GM19452 (cell line): ENCODE data around the gene SH2D3A.
A peak's percentile ranks its signal among the peaks of the same experiment; 100 is the strongest.

Experiments
- ATAC-seq: cut with Tn5 transposase; IDR thresholded peaks from one replicate; pipeline ENCODE4 v1.9.1; 2021; ENCODE audit not compliant: unreplicated experiment

SH2D3A gene

DNA sequence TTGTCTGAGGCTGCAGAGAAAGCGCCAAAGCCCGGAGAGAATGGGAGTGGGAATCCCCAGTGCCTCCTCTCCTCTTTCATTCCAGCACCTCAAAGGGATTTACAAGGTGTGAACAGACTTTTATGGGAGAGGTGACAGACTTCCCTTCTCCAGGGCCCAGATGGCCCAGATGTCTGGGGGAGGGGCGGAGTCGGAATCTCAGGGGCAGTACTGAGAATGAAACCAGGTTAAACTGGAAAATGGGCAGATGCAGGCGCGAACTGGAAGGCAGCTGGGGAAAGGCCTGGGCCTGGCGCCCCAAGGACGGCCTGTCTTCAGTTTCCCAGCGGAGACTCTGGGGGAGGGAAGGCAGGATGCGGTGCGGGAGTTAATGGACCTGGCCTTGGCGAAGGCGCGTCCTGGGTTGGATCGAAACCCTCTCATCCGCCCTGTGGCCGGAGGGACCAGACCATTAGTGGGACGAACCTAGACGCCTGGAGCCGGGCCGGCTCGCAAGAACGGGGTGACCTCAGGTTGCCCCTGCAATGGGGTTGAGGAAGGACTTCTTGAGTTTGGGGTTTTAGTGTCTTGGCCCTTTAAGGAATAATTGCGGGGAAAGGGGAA is 28.3 kb downstream of the SH2D3A start:
- no peak for ATAC-seq

DNA sequence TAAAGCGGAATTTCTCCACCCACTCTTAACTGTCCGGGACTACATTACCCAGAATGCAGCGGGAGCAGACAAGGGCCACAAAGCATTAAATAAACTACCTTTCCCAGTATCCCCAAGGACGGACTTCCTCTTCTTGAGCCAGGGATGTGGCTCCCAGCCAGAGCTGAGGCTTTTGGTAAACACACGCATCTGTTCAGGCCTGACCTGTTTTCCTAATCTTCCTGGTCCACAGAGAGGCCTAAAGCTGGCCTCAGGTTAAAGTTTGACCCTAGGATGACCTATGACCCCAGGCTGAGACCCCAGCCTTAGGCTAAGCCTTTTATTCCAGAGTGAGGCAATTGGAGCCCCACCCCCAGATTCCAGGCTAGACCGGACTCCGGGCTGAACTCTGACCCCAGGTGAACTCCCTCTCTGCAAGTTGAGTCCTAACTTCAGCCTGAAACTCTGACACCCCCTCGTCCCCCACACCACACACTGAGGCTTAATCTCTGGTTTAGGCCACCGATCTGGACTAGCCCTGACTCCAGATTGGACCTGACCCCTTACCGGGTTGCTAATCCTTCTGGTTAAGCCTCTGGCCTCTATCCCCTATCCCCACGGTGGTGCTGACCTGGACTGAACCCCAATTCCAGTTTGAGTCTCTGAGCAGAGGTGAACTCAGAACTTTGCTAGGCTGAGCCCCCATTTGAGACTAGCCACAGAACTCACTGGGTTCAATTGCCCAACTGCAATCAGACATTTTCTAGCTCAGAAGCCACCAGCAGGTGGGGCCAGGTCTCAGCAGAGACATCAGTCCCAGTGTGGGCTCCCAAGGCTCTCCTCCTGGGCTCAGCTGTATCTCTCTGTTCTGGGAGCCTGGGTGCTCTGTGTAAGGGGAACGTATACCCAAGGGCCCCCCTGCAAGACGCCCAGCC is 29.1 kb downstream of the SH2D3A start:
- no peak for ATAC-seq

DNA sequence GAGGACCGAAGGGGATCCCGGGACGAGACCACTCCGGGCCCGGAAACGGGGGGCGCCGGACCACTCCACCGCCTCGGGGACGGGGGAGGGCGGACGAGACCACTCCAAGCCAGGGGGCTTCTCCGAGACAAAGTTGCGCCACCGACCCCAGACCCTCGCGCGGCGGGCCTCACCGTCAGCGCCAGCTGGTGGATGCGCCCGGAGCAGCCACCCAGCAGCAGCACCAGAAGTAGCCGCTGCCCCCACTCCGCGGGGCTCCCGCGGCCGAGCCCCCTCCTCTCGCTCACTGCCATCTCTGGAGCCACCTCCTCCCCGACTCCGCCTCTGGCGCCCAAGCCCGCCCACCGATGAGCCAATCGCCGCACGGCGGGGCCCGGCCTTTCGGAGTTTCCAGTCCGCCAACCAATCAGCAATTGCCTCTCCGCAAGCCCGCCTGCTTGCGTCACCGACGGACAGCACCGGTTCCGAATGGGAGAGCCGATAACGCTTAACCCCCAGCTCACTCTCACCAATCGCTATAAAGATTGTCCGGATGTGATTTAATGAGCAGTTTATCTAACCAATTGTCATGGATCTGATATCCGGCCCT is 29.9 kb downstream of the SH2D3A start, which contains the start of gene GPR108:
TSS of gene GPR108 (minus strand) at position 297 of the 589 bp plus-strand sequence. CDS start at position 293, 4 bp downstream.
- peak; percentile 63 for ATAC-seq

DNA sequence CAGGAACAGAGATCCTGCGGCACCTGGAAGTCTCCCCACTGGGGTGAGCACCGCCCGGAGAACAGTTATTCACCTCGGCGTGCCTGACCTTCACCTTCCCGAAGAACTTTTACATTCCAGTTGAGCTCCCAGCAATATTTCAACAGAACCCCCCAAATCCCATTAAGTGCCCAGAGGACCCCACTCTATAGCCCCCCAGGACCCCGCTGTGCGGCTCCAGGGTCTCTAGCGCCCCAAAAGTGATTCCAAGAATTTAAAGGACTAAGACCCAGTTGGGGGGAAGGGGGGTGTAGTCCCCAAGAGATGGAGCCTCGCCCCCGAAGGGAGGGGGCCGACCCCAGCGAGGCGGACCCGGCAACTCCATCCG is 30.3 kb downstream of the SH2D3A start:
- no peak for ATAC-seq

DNA sequence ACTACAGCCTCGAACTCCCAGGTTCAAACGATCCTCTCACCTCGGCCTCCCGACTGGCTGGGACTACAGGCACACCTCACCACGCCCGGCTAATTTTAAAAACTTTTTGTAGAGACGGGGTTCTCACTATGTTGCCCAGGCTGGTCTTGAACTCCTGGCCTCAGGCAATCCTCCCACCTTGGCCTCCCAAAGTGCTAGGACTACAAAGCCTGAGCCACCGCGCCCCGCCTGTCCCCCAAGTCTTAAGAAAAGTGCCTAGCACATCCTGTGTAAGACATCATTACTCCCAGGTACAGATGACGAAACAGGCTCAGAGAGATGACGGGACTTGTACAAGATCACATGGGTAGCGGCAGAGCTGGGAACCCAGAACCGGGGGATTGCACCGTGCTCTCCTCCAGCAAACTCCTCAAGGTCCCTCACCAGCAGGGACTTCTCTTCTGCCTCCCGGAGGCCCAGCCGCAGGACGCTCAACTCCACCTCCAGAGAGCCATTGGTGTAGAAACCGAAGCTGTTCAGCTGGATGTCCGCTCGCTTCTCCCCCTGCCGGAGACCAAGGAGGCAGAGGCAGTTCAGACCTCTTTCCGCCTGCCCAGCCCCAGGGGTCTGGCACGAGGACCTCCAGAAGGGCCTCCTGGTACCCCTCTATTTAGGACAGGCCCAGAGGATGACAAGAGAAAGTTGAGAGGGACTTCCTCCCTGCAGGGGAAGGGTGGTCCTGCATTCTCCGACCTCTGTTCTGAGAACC is 30.9 kb downstream of the SH2D3A start:
- ATAC-seq = no peak

DNA sequence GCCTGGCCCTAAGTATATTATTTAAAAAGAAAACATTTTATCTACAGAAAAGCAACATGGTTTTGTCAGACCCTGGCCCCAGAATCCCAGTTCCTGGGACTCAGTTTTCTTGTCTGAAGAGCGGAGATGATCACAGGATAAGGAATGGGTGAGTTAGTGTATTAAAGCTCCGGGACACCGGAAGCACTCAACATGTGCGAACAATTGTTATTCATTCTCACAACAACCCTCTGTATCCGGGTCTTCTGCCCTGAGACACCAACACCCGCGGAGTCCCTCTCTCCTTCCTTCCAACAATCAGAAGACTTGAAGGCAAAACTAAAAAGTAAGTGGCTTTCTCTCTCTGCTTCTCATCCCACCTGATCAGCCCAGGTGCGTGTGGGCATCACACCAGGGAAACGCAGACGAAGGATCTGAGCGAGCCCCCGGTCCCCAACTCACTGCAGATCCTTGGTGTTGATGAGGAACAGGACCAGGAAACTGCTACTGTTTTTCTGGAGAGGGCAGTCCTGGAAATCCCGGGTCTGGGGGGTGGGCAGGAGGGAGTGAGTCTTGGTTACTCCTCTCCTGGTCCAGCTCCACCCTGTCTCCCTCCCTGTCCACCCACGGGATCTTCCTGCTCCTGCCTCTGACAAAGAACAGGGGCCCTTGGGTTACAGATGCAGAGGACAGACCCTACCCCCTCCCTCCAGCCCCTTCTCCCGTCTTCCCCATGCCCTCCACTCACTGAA is 31.9 kb downstream of the SH2D3A start:
- ATAC-seq = no peak

DNA sequence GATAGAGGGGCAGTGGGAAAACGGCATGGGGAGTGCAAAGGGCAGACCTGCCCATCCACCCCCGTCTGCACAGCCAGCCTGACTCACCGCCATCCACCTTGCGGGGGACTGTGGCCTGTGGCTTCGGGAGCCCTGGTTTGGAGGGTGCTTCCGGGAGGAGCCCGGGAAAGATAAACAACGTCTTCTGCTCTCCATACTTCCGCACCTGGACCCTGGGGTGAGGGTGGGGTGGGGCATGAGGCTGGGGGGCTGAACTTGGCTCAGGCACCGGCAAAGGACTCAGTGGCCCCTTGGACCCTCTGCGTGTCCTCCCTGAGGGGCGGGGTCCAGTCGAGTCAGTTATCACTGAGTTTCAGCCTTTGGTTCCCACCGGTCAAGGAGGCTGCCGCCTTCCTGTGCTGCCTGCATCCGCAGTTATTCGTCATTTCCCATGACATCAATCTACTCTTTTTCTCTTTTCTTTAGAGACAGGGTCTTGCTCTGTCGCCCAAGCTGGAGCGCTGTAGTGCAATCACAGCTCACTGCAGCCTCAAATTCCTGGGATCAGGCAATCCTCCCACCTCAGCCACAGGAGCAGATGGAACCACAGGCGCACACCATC is 33.0 kb downstream of the SH2D3A start:
- no peak for ATAC-seq

DNA sequence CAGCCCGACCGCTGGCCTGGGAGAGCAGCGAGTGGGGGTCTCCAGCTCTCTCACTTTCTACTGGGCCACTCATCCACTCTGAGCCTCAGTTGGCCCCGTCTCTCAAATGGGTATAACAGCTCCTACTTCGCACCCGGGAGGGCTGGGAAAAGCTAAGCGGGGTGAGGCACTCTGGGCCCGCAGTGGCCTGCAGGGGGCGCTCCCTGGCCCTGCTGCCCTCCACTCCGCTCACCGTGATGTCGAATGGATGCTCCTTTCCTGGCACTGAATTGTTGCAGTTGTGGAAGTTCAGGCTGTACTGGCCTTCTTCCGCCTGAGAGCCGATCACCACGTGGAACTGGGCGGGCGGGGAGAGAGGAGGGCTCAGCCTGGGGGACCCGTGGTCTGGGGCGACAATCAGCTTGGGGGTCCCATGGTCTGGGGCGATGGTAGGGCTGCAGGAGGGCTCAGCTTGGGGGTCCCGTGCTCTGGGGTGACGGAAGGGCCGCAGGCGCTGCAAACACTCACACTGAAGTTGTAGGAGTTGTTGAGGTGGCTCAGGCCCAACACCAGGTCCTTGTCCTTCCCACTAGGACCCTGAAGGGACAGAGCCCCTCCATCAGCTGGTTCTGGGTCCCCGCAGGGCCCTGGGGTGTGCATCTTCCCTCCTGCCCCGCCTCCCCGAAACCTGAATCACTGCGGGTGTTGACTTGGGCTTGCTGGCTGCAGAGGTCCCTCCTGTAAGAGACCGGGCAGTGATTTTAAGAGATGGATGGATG is 33.7 kb downstream of the SH2D3A start:
- ATAC-seq = no peak

DNA sequence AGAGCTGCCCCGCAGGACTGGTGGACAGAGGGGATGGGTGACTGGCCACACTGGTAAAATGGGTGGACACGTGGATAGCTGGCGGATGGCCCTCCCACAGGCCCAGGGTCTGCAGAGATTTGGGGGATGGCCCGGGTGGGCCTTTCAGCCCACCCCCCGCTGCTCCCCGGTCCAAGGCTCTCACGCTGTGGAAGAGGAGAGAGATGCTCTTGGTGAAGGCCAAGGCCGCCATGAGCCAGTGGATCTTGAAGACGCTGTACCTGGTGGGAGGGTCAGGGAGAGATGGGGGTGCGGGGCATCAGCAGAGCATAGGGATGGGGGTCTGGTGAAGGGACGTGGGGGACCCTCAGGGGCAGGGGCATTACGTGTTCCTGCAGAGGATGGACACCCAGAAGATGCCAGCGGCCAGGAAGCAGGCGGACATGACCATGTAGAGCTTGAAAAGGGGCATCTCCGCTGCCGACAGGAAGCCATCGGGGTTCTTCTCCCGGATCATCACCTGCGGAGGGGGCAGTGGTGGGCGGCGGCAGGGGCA is 34.4 kb downstream of the SH2D3A start:
- no peak for ATAC-seq

DNA sequence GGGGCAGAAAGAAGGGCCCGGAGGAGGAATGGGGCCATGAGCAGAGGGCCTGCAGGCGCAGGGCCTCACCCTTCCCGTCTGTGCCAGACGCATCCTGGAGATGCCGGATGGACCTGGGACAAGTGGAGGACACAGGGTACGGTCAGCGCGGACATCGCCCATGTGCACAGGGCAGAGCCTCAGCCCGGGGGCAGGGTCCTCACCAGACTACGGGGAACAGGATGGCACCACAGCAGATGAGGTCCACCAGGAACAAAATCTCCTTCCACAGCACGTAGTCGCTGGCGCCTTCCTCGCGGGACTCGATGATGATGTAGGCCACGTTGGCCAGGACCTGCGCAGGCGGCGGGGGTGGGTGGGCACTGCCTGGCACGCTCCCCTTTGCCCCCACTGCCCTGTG is 35.4 kb downstream of the SH2D3A start:
- ATAC-seq = no peak

DNA sequence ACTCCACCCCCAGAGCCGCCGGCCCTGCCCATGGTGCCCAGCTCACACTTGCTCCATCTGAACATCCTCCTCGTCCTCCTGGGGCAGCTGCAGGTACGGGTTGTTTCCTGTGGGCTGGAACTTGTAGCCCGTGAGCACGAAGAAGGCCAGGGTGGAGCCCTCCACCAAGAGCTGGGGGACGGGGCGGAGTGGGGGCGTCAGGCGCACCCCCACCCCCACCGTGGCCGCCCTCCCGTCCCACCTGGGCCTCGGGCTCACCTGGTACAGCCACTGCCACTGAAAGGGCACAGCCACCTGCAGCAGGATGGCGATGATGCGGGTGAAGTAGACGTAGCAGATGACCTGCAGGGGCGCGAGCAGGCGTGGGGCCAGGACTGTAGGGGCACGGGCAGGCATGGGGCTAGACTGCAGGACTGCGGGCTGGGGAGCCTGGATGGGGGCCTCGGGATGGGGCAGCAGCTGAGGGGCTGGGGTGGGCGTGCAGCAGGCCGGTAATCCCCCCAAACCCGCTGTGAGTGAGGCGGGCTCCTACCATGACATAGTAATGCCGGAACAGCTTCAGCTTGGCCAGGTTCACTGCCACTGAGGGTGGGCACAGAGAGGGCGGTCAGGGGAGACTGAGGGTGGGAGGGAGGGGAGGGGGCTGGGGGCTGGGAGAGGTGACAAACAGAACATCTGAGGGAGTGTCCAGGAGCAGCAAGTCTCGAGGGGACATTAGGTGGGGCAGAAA is 36.1 kb downstream of the SH2D3A start:
- no peak for ATAC-seq

DNA sequence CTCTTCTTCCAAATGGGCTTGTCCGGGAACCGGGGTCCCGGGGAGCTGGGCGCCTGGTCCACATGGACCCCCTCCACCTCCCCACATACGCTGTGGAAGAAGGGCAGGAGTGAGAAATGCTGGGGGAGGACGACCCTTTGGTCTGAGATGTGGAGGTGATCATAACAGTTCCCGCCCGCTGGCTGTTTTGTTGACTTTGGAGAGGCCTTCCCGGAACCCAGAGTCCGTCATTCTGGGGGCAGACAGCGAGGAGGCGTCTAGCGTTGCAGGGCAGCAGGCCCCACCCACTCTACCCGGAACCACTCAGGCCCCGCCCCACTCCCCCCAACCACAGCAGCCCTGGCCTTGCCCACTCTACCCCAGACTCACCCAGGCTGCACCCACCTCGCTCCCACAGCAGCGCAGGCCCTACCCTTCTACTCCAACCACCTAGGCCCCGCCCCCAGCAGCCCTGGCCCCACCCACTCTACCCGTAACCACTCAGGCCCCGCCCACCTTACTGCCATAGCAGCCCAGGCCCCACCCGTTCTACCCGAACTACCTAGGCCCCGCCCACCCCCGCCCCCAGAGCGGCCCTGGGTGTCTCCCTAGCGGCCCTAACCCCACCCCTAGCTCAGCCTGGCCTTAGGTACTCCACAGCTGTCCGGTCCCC is 37.0 kb downstream of the SH2D3A start:
- no peak for ATAC-seq

DNA sequence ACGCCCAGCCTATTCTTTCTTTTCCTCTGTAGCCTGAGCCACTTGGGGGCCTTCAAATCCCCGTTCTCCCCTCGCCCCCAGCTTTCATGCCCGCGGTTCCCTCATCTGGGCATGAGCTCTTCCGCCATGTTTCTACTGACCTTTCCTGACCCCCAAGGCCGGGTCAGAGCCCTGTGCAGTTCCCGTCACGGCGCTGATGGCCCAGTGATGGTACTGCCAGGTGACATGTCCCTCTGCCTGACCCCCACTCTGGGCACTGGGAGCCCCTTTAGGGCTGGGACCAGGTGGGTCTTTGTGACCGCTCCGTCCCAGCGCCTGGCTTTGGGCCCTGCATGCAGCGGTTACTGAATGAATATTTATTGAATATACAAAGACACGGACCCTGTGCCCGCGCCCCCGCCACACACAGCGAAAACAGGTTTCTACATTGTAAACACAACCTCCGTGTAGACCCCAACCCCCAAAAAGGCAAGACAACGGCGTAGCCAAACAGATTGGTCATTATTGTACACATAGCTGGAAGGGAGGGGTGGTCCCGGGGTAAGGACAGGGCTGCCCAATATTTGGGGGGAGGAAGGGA is 37.6 kb downstream of the SH2D3A start:
- no peak for ATAC-seq

DNA sequence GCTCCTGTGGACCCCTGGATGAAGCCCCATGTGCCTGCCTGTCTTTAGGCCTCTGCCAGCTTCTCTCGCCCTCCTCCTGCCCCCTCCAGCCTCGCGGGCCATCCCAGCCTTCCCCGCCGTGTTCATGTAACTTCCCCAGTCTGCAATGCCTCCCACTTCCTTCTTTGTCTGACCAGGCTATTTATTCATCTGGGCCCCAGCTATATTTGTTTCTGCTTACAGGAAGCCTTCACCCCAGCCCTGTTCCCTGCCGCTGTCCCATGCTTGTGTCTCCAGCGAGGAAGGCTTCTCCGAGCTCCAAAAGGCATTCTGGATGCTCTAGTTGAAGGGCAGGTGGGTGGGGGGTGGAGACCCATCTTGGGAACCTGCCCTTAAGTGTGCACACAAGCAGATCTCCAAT is 38.9 kb downstream of the SH2D3A start:
- ATAC-seq = no peak

DNA sequence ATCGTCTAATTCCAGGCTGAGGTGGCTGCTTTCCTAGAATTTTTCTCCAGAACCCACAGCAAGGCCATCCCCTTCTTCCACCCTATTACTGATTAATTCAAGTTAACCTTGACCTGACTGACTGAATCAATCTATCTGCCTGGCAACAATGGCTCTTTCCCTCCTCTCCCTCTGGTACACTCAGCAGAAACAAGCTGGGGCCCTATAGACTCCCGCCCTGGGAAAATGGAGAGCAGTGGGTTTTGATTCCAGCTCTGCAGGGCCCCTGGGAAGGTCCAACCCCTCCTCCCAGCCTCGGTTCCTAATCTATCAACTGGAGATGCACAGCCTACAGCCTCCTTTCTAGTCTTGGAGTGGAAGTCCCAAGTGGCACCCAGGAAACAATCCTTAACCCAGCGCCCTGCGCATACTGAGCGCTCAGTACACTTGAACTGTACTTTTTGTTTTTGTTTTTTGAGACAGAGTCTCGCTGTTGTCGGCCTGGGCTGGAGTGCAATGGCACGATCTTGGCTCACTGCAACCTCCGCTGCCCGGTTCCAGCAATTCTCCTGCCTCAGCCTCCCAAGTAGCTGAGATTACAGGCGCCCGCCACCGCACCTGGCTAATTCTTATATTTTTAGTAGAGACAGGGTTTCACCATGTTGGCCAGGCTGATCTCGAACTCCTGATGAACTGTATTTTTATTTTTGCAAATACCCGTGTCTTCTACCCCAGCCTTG is 41.6 kb downstream of the SH2D3A start:
- no peak for ATAC-seq

DNA sequence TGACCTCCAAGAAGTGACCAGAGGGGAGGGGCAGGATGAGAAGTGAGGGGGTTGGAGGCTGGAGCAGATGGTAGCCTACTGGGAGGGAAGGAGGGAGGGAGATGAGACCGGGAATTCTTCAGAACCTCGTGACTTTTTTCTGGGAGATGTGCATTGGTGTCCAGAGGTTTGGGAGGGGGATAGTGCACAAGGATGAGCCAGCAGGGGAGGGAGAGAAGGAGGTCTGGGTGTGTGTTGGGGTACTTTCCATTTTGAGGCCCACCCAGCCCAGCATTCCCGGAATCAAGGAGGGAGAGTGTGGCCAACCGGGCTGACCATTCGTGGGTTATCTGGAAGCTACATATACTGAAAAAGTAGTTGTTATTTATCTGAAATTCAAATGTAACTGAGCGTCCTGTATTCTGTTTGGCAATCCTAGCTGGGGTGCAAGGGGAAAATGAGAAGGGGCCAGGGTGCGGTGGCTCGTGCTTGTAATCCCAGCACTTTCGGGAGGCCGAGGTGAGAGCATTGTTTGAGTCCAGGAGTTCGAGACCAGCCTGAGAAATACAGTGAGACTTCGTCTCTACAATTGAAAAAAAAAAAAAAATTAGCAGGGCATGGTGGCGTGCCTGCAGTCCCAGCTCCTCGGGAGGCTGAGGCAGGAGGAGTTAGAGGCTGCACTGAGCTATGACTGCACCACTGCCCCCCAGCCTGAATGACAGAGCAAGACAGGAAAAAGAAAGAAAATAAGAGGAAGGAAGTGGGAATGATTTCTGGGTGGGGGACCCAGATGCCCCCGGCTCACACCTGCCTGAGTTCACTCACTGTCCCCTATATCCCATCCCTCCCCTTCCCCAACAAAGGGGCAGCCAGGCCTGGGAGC is 42.4 kb downstream of the SH2D3A start:
- no peak for ATAC-seq
